Heart left ventricle (tissue), 13 donors: ENCODE data around the gene UBE2A.

ENCODE experiments used
- POLR2A ChIP-seq, 2 donors: fragments of 450-650 bp; IDR thresholded peaks; one replicate each; pipeline ENCODE4 v1.6.1; 2017; ENCODE audit warnings: antibody characterized with exemption in 2 of 2, mild to moderate bottlenecking in 2 of 2, moderate library complexity in 2 of 2
- TF ChIP-seq, protein P1 (sequence below), 12 donors: fragments of 200-600 bp; sonication (generic) in 4 of 12; IDR thresholded peaks; one replicate each; pipeline versions ENCODE4 v1.5.0 to v1.8.0; 2018 to 2022; ENCODE audit warnings: antibody characterized with exemption in 12 of 12, mild to moderate bottlenecking in 5 of 12
- donor health status: ischemic (EF 13 %, LVEDD 7.1; RV severe dilation, severe dysfunction).
- donor health status: DM: no; HTN: yes; CAD: no.
- donor health status: DM: no; HTN: no; CAD: no.
- donor health status: ischemic (EF 25% LVEDD 6.9; RV normal size, moderate dysfunction).
- donor health status: ischemic (EF 25% LVEDD 5.7; RV mildly dilated, moderate dysfunction).
- donor health status: ischemic (EF 35%, LVEDD 5.7; RV mildly dilated, moderate dysfunction).
- donor health status: nonischemic (EF 11% LVEDD 7.7; RV severe dilation, severe dysfunction).
- donor health status: DM: yes; HTN: yes; CAD: no.
- donor health status: PGD.
- donor health status: ischemic (EF 29% LVEDD 5.4; RV normal size, mild dysfunction).
- donor health status: nonischemic (EF 23%, LVEDD 6.1; RV moderate dilation, normal function).

GRCh38 chrX:119570351-119570835 is 4.0 kb upstream of the UBE2A start:
- TF ChIP-seq, protein P1, sequence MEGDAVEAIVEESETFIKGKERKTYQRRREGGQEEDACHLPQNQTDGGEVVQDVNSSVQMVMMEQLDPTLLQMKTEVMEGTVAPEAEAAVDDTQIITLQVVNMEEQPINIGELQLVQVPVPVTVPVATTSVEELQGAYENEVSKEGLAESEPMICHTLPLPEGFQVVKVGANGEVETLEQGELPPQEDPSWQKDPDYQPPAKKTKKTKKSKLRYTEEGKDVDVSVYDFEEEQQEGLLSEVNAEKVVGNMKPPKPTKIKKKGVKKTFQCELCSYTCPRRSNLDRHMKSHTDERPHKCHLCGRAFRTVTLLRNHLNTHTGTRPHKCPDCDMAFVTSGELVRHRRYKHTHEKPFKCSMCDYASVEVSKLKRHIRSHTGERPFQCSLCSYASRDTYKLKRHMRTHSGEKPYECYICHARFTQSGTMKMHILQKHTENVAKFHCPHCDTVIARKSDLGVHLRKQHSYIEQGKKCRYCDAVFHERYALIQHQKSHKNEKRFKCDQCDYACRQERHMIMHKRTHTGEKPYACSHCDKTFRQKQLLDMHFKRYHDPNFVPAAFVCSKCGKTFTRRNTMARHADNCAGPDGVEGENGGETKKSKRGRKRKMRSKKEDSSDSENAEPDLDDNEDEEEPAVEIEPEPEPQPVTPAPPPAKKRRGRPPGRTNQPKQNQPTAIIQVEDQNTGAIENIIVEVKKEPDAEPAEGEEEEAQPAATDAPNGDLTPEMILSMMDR (IDR thresholded peaks at IDR 0.05) = no peak
- no peak for TF ChIP-seq POLR2A (IDR thresholded peaks at IDR 0.05)
